HG02678 (cell line): ENCODE results near the gene TAS2R30.
A peak's percentile ranks its signal among the peaks of the same experiment; 100 is the strongest.
"Not testable (repeated sequence)": the region's sequence is repeated elsewhere in the genome, so short reads cannot be mapped to it uniquely, and the experiment has no call there.

Experiments used
- ATAC-seq: cut with Tn5 transposase; IDR thresholded peaks from one replicate; pipeline ENCODE4 v1.9.1; 2021; ENCODE audit warnings: mild to moderate bottlenecking, moderate library complexity; ENCODE audit not compliant: unreplicated experiment

TAS2R30 gene

GRCh38 chr12:11130999-11131398 is 3.4 kb downstream of the TAS2R30 start:
- no peak for ATAC-seq

DNA sequence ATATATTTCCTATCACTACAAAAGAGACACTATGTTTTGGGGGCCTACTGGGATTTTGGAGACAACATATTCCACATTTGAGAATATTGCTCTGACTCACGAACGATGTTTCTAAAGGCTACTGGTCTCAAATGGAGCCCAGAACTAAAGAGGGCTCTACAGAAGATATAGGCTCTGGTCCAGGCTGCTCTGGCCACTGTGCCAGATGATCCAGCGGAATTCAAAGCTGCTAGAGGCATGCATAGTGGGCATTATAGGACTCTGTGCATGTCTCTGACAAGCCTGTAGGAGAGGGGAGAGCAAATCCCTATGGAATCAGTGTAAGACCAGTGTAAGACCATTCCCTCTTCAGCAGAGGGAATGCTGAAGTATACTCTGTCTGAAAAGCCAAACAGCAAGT is 4.1 kb downstream of the TAS2R30 start:
- no peak for ATAC-seq

GRCh38 chr12:11114130-11114529 is 20.3 kb downstream of the TAS2R30 start:
- ATAC-seq = not testable (repeated sequence)

DNA sequence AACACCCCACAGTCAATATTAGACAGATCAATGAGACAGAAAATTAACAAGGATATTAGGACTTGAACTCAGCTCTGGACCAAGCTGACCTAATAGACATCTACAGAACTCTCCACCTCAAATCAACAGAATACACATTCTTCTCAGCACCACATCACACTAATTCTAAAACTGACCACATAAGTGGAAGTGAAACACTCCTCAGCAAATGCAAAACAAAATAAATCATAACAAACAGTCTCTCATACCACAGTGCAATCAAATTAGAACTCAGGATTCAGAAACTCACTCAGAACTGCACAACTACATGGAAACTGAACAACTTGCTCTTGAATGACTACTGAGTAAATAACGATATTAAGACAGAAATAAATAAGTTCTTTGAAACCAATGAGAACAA is 23.2 kb downstream of the TAS2R30 start:
- ATAC-seq = not testable (repeated sequence)

GRCh38 chr12:11108862-11109261 is 25.6 kb downstream of the TAS2R30 start:
- ATAC-seq = no peak

DNA sequence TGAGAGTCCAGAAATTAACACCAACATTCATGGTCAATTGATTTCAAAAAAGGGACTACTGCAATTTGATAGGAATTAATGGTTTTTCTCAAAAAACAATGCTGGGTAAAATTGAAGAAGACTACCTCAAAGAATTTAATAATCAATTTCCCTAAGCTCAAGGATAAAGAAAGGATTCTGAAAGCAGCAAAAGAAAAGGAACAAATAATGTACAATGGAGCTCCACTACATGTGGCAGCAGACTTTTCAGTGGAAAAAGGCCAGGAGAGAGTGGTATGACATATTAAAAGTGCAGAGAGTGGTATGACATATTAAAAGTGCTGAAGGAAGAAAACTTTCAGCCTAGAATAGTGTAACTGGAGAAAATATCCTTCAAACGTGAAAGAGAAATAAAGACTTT is 26.7 kb downstream of the TAS2R30 start:
- ATAC-seq = no peak

- ATAC-seq = no peak
Observed at GRCh38 chr12:11106288-11106687, 28.2 kb downstream of the TAS2R30 start.

- ATAC-seq = no peak
Observed at GRCh38 chr12:11105546-11105945, 28.9 kb downstream of the TAS2R30 start.

GRCh38 chr12:11094910-11095309 is 39.5 kb downstream of the TAS2R30 start:
- ATAC-seq = not testable (repeated sequence)

DNA sequence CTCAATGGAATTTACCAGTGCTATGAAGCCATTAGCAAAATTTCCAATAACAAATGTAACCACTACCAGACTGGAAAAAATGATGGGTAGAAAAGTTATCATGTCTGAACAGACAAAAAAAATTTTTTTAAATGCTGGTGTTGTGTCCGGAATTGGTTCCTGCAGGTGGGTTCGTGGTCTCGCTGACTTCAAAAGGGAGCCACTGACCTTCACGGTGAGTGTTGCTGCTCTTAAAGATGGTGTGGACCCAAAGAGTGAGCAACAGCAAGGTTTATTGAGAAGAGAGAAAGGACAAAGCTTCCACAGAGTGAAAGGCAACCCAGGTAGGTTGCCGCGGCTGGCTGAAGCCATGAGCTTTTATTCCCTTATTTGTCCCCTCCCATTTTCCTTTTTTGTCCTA is 42.3 kb downstream of the TAS2R30 start, which contains the start of gene TAS2R43:
TSS of gene TAS2R43 (minus strand) at position 186 of the 400 bp plus-strand sequence. CDS start at position 102, 84 bp downstream.
- no peak for ATAC-seq

DNA sequence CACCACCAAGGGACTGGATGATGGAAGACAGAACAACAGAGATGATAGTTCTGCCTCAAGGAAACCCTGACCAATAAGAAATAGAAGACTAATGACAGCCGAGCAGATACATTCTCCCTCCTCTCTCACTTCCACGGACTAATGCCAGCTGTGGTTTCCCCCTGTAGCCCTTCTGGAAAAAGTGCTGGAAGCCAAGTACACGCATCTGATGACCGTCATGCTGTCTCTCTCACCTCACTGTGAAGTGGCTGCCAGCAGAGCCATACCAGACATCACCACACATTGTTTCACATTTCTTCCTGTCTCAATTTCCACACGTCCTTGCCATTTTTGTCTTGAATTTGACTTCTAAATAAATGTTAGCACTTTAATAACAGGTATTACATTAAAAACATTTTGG is 45.2 kb downstream of the TAS2R30 start:
- no peak for ATAC-seq

GRCh38 chr12:11085419-11085818 is 49.0 kb downstream of the TAS2R30 start:
- peak; percentile 56 for ATAC-seq
